ENCODE results near the gene NDUFA5. TPM values are rescaled to one million over a fixed set of nuclear protein-coding genes. Genes with fewer than 3 reads are reported as not detected.

Gene NDUFA5
- total and polyA plus RNA-seq, 8 donors: 55.2 to 158 (median 132) TPM

GRCh38 chr7:123601530-123601929, 43.9 kb upstream of the NDUFA5 start, which contains the start of gene ASB15:
TSS of gene ASB15 (plus strand) at chr7:123601821. CDS start at chr7:123614503, 12,682 bp downstream.
- H3K4me3 ChIP-seq: no peak within 1 kb of the TSS
- H3K4me1 ChIP-seq: no peaks in the 10 kb centered on the region
- no peaks in the 10 kb centered on the region for H3K36me3 ChIP-seq
- no peak for DNase-seq
- no peak within 1 kb of the TSS for H3K27ac ChIP-seq
- H3K9me3 ChIP-seq: no peaks in the 10 kb centered on the region
- H3K27me3 ChIP-seq: no peaks in the 10 kb centered on the region
- intact Hi-C loops (cut with DNase I): no loop called here
- ATAC-seq: no peak
- TF ChIP-seq, protein P1, sequence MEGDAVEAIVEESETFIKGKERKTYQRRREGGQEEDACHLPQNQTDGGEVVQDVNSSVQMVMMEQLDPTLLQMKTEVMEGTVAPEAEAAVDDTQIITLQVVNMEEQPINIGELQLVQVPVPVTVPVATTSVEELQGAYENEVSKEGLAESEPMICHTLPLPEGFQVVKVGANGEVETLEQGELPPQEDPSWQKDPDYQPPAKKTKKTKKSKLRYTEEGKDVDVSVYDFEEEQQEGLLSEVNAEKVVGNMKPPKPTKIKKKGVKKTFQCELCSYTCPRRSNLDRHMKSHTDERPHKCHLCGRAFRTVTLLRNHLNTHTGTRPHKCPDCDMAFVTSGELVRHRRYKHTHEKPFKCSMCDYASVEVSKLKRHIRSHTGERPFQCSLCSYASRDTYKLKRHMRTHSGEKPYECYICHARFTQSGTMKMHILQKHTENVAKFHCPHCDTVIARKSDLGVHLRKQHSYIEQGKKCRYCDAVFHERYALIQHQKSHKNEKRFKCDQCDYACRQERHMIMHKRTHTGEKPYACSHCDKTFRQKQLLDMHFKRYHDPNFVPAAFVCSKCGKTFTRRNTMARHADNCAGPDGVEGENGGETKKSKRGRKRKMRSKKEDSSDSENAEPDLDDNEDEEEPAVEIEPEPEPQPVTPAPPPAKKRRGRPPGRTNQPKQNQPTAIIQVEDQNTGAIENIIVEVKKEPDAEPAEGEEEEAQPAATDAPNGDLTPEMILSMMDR (IDR thresholded peaks at IDR 0.05): no peak

DNA sequence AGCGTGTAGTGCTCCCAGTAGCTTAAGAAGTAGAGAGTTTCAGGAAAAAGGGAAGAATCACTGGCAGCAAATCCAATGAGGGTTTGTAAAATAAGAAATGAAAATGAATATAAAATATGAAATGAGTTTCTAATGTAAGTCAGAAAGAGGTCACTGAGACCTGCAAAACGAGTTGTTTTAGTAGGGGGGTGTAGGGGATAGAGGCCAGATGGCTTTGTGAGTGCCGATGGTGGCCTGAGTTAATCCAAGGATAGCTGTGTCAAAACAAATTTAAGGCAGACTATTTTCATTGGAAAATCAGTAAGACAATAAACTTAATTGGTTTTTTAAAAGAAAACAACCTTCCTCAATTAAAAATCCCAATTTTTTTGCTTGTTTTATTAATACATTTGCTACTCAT, 43.3 kb upstream of the NDUFA5 start:
- H3K4me1 ChIP-seq: no peaks in the 10 kb centered on the region
- H3K9me3 ChIP-seq: no peaks in the 10 kb centered on the region
- H3K27ac ChIP-seq: no peak overlapping the region
- intact Hi-C loops (cut with DNase I): no loop called here
- H3K27me3 ChIP-seq: no peaks in the 10 kb centered on the region
- no peaks in the 10 kb centered on the region for H3K36me3 ChIP-seq
- ATAC-seq: no peak
- DNase-seq: peak in 1 of 4 donors; percentile 13
- H3K4me3 ChIP-seq: no peak overlapping the region
- TF ChIP-seq, protein P1 (IDR thresholded peaks at IDR 0.05): no peak

GRCh38 chr7:123599766-123600165, 42.1 kb upstream of the NDUFA5 start:
- Histone ChIP-seq H3K27ac (no peak overlapping the region), H3K4me1 (no peaks in the 10 kb centered on the region), H3K27me3 (no peaks in the 10 kb centered on the region), H3K4me3 (no peak overlapping the region), H3K36me3 (no peaks in the 10 kb centered on the region), H3K9me3 (no peaks in the 10 kb centered on the region)
- intact Hi-C loops (cut with DNase I): no loop called here
- TF ChIP-seq, protein P1 (IDR thresholded peaks at IDR 0.05): no peak
- no peak for DNase-seq
- no peak for ATAC-seq

DNA sequence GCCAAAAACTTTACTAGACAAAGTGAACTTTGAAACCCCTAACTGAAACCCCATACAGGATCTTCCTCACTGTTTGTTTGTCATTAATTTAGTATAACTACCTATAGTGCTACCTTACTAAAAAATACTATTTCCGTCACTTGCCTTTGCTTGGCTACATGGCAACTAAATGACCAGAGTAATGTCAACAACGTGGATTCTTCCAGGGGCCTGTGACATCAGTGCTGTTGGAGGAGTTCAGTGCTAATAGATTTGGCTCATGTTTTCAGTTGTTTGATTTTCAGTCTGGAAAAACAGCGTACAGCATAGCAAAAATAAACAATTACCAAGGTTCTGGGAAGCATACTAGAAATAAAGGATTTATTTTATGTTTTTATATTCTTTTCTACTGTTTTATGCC, 41.0 kb upstream of the NDUFA5 start:
- Histone ChIP-seq H3K4me1 (no peaks in the 10 kb centered on the region), H3K36me3 (no peaks in the 10 kb centered on the region), H3K27ac (no peak overlapping the region), H3K4me3 (no peak overlapping the region), H3K27me3 (no peaks in the 10 kb centered on the region), H3K9me3 (no peaks in the 10 kb centered on the region)
- TF ChIP-seq, protein P1 (IDR thresholded peaks at IDR 0.05): no peak
- DNase-seq (peak in 1 of 4 donors; percentile 25), ATAC-seq (no peak)
- intact Hi-C loops (cut with DNase I): no loop called here

DNA sequence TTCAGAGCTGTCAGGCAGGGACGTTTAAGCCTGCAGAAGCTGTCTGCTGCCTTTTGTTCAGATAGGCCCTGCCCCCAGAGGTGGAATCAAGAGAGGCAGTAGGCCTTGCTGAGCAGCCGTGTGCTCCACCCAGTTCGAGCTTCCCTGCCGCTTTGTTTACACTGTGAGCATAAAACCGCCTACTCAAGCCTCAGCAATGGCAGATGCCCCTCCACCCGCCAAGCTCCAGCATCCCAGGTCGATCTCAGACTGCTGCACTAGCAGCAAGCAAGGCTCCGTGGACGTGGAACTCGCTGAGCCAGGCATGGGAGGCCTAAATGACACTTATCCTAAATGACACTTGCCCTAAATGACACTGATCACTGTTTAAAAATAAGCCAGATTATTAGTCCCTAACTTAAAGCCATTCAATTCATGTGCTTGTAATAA, 37.2 kb upstream of the NDUFA5 start:
- no peak overlapping the region for H3K27ac ChIP-seq
- no peaks in the 10 kb centered on the region for H3K9me3 ChIP-seq
- H3K4me1 ChIP-seq: no peaks in the 10 kb centered on the region
- DNase-seq (no peak), ATAC-seq (no peak)
- no peaks in the 10 kb centered on the region for H3K36me3 ChIP-seq
- no peaks in the 10 kb centered on the region for H3K27me3 ChIP-seq
- TF ChIP-seq, protein P1 (IDR thresholded peaks at IDR 0.05): no peak
- intact Hi-C loops (cut with DNase I): no loop called here
- no peak overlapping the region for H3K4me3 ChIP-seq

Measured in left lung (tissue), 10 donors.